ENCODE data around the gene TRPM5. TPM values are rescaled to one million over a fixed set of nuclear protein-coding genes. Genes with fewer than 3 reads are reported as not detected.

Gene TRPM5
- total RNA-seq, 4 donors from 2014 or later: not detected

GRCh38 chr11:2460540-2461252 lies 16.4 kb upstream of the TRPM5 start:
- Histone ChIP-seq H3K9me3 (no peaks in the 10 kb centered on the region), H3K27ac (replicated peaks in 1 of 4) (no peak overlapping the region), H3K36me3 (no peaks in the 10 kb centered on the region), H3K4me3 (no peak overlapping the region), H3K4me1 (peaks cover 0 to 34% (median 0%) of the 10 kb centered on the region in 4 donors), H3K27me3 (peaks cover 0 to 7% (median 0%) of the 10 kb centered on the region in 4 donors)
- 80% methylated on average over 10 of the region's 15 CpGs for WGBS
- intact Hi-C loops (cut with DNase I): no loop called here
- no peak for DNase-seq (ENCODE audit: extremely low spot score)
- TF ChIP-seq POLR2A (IDR thresholded peaks at IDR 0.05; ENCODE audit: low read depth) (no peak), POLR2AphosphoS5 (IDR thresholded peaks at IDR 0.05) (no peak), CTCF (IDR thresholded peaks at IDR 0.05) (no peak), EP300 (IDR thresholded peaks at IDR 0.05) (no peak)

GRCh38 chr11:2459796-2460531 lies 15.7 kb upstream of the TRPM5 start:
- Histone ChIP-seq H3K4me3 (no peak overlapping the region), H3K9me3 (no peaks in the 10 kb centered on the region), H3K36me3 (no peaks in the 10 kb centered on the region), H3K27me3 (peaks cover 0 to 7% (median 0%) of the 10 kb centered on the region in 4 donors), H3K27ac (replicated peaks in 1 of 4) (no peak overlapping the region), H3K4me1 (peaks cover 0 to 28% (median 0%) of the 10 kb centered on the region in 4 donors)
- TF ChIP-seq POLR2AphosphoS5 (IDR thresholded peaks at IDR 0.05) (no peak), POLR2A (IDR thresholded peaks at IDR 0.05; ENCODE audit: low read depth) (no peak), EP300 (IDR thresholded peaks at IDR 0.05) (no peak), CTCF (IDR thresholded peaks at IDR 0.05) (no peak)
- DNase-seq (ENCODE audit: extremely low spot score): no peak
- intact Hi-C loops (cut with DNase I): no loop called here
- 88% methylated on average over 11 of the region's 13 CpGs for WGBS

GRCh38 chr11:2459016-2459725 lies 14.9 kb upstream of the TRPM5 start:
- DNase-seq (ENCODE audit: extremely low spot score): no peak
- peaks cover 0 to 7% (median 0%) of the 10 kb centered on the region in 4 donors for H3K27me3 ChIP-seq
- intact Hi-C loops (cut with DNase I): no loop called here
- no peaks in the 10 kb centered on the region for H3K9me3 ChIP-seq
- TF ChIP-seq CTCF (IDR thresholded peaks at IDR 0.05) (no peak), POLR2AphosphoS5 (IDR thresholded peaks at IDR 0.05) (no peak), POLR2A (IDR thresholded peaks at IDR 0.05; ENCODE audit: low read depth) (no peak), EP300 (IDR thresholded peaks at IDR 0.05) (no peak)
- H3K36me3 ChIP-seq: no peaks in the 10 kb centered on the region
- WGBS: 71% methylated on average over 18 of the region's 20 CpGs
- no peak overlapping the region for H3K27ac ChIP-seq (replicated peaks in 1 of 4)
- H3K4me3 ChIP-seq: no peak overlapping the region
- peaks cover 0 to 22% (median 0%) of the 10 kb centered on the region in 4 donors for H3K4me1 ChIP-seq

GRCh38 chr11:2458321-2458720 lies 14.0 kb upstream of the TRPM5 start:
- no peak for TF ChIP-seq POLR2A (IDR thresholded peaks at IDR 0.05; ENCODE audit: low read depth)
- TF ChIP-seq POLR2AphosphoS5 (IDR thresholded peaks at IDR 0.05): no peak
- no peak for TF ChIP-seq CTCF (IDR thresholded peaks at IDR 0.05)
- TF ChIP-seq EP300 (IDR thresholded peaks at IDR 0.05): no peak
- Histone ChIP-seq H3K27ac (replicated peaks in 1 of 4) (no peak overlapping the region), H3K4me3 (no peak overlapping the region), H3K9me3 (no peaks in the 10 kb centered on the region), H3K27me3 (peaks cover 0 to 9% (median 0%) of the 10 kb centered on the region in 4 donors), H3K4me1 (peaks cover 0 to 19% (median 0%) of the 10 kb centered on the region in 4 donors), H3K36me3 (no peaks in the 10 kb centered on the region)
- DNase-seq (ENCODE audit: extremely low spot score): no peak
- intact Hi-C loops (cut with DNase I): no loop called here
- 83% methylated on average over 11 of the region's 13 CpGs for WGBS

All from esophagus muscularis mucosa (tissue), 4 donors.